ENCODE data around the gene NRTN.

GRCh38 chr19:5851302-5851701 is 46.4 kb downstream of the NRTN start, which contains the start of gene FUT3:
- TF ChIP-seq, protein P1, sequence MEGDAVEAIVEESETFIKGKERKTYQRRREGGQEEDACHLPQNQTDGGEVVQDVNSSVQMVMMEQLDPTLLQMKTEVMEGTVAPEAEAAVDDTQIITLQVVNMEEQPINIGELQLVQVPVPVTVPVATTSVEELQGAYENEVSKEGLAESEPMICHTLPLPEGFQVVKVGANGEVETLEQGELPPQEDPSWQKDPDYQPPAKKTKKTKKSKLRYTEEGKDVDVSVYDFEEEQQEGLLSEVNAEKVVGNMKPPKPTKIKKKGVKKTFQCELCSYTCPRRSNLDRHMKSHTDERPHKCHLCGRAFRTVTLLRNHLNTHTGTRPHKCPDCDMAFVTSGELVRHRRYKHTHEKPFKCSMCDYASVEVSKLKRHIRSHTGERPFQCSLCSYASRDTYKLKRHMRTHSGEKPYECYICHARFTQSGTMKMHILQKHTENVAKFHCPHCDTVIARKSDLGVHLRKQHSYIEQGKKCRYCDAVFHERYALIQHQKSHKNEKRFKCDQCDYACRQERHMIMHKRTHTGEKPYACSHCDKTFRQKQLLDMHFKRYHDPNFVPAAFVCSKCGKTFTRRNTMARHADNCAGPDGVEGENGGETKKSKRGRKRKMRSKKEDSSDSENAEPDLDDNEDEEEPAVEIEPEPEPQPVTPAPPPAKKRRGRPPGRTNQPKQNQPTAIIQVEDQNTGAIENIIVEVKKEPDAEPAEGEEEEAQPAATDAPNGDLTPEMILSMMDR (conservative IDR thresholded peaks at IDR 0.05; ENCODE audit: low read length): no peak
- no peak for TF ChIP-seq EZH2phosphoT487 (IDR thresholded peaks at IDR 0.05; ENCODE audit: borderline replicate concordance, low read depth, low read length)
